GM12865 (cell line): ENCODE measurements around the gene SPTAN1.
"Not testable (repeated sequence)": the region's sequence is repeated elsewhere in the genome, so short reads cannot be mapped to it uniquely, and the experiment has no call there.

Experiments
- DNase-seq: peaks from one replicate; pipeline ENCODE4 v3.0.0; 2010; ENCODE audit warnings: low read depth
- H3K4me3 ChIP-seq: 2 replicates; pipeline ENCODE4 v1.5.1; 2011; ENCODE audit warnings: mild to moderate bottlenecking, low read depth, low read length, control low read depth
- CTCF ChIP-seq: IDR thresholded peaks from 2 replicates; pipeline ENCODE4 v1.5.1; 2011; ENCODE audit warnings: low read length, control low read depth, low read depth, inconsistent platforms; ENCODE audit not compliant: insufficient read depth; ENCODE audit errors: missing control alignments

The SPTAN1 gene

GRCh38 chr9:128656416-128657343 lies 104.3 kb downstream of the SPTAN1 start, which contains the start of gene DYNC2I2:
Gene DYNC2I2, minus strand, starts transcription at chr9:128656847. Its CDS starts 121 bp downstream, at chr9:128656726.
- TF ChIP-seq CTCF = no peak
- peak; percentile 93 for DNase-seq
- H3K4me3 ChIP-seq = peak within 1 kb of the TSS; percentile 77

GRCh38 chr9:128657344-128657704 lies 104.9 kb downstream of the SPTAN1 start:
- TF ChIP-seq CTCF = no peak
- H3K4me3 ChIP-seq = peak overlapping the region; percentile 77
- no peak for DNase-seq

GRCh38 chr9:128657796-128658195 lies 105.4 kb downstream of the SPTAN1 start:
- DNase-seq = no peak
- H3K4me3 ChIP-seq = no peak overlapping the region
- no peak for TF ChIP-seq CTCF

GRCh38 chr9:128666481-128666941 lies 114.1 kb downstream of the SPTAN1 start:
- H3K4me3 ChIP-seq, DNase-seq: not testable (repeated sequence)

- no peak for DNase-seq
- TF ChIP-seq CTCF = no peak
- no peak overlapping the region for H3K4me3 ChIP-seq
These were observed 117.4 kb downstream of the SPTAN1 start for GRCh38 chr9:128669786-128670185.

- H3K4me3 ChIP-seq = no peak overlapping the region
- no peak for DNase-seq
- no peak for TF ChIP-seq CTCF
These were observed 123.0 kb downstream of the SPTAN1 start for GRCh38 chr9:128675382-128675781.

- no peak for TF ChIP-seq CTCF
- H3K4me3 ChIP-seq = no peak overlapping the region
- DNase-seq = no peak
These were observed 125.4 kb downstream of the SPTAN1 start for GRCh38 chr9:128677794-128678193.
